Activated B cell treated with CpG ODN at 0.5 μM for 24 hours (primary cell): Measurements from ENCODE around the gene KIF7. TPM values are rescaled to one million over a fixed set of nuclear protein-coding genes. Genes with fewer than 3 reads are reported as not detected.

ENCODE experiments used
- ATAC-seq: fragments of 200-7000 bp; cut with Tn5 transposase; one replicate; pipeline ENCODE4 v1.10.0; 2021; ENCODE audit warnings: low read depth, mild to moderate bottlenecking, moderate library complexity
- CTCF ChIA-PET: fragments of 350-600 bp; sonication (Branson Sonifier 250); formaldehyde crosslinking; loops from one replicate; lab custom pipeline; 2021; ENCODE audit warnings: antibody characterized with exemption; lab: Charles Lee
- POLR2A ChIA-PET: fragments of 350-600 bp; sonication (Branson Sonifier 250); formaldehyde crosslinking; loops from one replicate; lab custom pipeline; 2021; ENCODE audit warnings: antibody characterized with exemption; lab: Charles Lee
- DNase-seq: peaks from one replicate; pipeline ENCODE4 v3.0.0; 2022
- H3K27ac Mint-ChIP-seq: one replicate; pipeline ENCODE4 v1.8.0; 2020; ENCODE audit warnings: mixed read lengths
- H3K27me3 Mint-ChIP-seq: one replicate; pipeline ENCODE4 v1.8.0; 2021; ENCODE audit warnings: mixed read lengths
- H3K36me3 Mint-ChIP-seq: one replicate; pipeline ENCODE4 v1.8.0; 2021; ENCODE audit warnings: low read depth, mixed read lengths
- H3K4me1 Mint-ChIP-seq: one replicate; pipeline ENCODE4 v1.8.0; 2021; ENCODE audit warnings: mixed read lengths
- H3K4me3 Mint-ChIP-seq: one replicate; pipeline ENCODE4 v1.8.0; 2020; ENCODE audit warnings: mild to moderate bottlenecking, mixed read lengths
- H3K9me3 Mint-ChIP-seq: one replicate; pipeline ENCODE4 v1.8.0; 2020; ENCODE audit warnings: mixed read lengths
- intact Hi-C: fragments of 100-400 bp; cut with micrococcal nuclease; formaldehyde crosslinking; loops from one replicate; pipeline ENCODE4 v1.15.1; 2024
- total RNA-seq: library from RNA; stranded (reverse); gene quantifications from 2 replicates; pipeline ENCODE4 v1.2.3, GENCODE V29; 2022
- TF ChIP-seq, protein P1 (sequence below): fragments of 200-600 bp; IDR thresholded peaks from one replicate; pipeline ENCODE4 v1.8.0; 2022; ENCODE audit warnings: antibody characterized with exemption, mild to moderate bottlenecking

The KIF7 gene
- total RNA-seq, 1 donor from 2014 or later, result 0.44 TPM

DNA sequence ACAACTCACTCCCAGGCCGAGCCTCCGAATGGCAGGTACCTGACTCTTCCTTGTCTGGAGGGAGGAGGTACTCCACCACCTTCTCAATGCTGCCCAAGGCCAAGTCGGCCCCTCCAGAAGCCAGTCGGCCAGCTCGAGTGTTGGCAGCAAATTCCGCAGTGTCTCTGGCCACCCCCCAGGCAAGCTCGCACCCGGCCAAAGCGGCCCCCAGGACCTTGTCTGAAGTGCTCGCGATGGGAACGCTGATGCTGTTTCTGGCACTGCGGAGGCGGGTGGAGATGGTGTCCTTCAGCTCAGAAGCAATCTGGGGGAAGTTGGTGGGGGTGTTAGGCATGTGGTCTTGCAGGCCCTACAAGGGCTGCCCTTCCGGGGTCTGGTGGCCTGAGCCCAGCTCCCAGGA, 14.7 kb upstream of the KIF7 start:
- no peaks in the 10 kb centered on the region for H3K9me3 Mint-ChIP-seq
- no peak overlapping the region for H3K4me3 Mint-ChIP-seq
- no peaks in the 10 kb centered on the region for H3K36me3 Mint-ChIP-seq
- no peak overlapping the region for H3K27ac Mint-ChIP-seq
- H3K27me3 Mint-ChIP-seq, result peaks cover 13% of the 10 kb centered on the region
- ChIA-PET CTCF (no interaction called here), POLR2A (no interaction called here)
- TF ChIP-seq, protein P1, sequence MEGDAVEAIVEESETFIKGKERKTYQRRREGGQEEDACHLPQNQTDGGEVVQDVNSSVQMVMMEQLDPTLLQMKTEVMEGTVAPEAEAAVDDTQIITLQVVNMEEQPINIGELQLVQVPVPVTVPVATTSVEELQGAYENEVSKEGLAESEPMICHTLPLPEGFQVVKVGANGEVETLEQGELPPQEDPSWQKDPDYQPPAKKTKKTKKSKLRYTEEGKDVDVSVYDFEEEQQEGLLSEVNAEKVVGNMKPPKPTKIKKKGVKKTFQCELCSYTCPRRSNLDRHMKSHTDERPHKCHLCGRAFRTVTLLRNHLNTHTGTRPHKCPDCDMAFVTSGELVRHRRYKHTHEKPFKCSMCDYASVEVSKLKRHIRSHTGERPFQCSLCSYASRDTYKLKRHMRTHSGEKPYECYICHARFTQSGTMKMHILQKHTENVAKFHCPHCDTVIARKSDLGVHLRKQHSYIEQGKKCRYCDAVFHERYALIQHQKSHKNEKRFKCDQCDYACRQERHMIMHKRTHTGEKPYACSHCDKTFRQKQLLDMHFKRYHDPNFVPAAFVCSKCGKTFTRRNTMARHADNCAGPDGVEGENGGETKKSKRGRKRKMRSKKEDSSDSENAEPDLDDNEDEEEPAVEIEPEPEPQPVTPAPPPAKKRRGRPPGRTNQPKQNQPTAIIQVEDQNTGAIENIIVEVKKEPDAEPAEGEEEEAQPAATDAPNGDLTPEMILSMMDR, result no peak
- H3K4me1 Mint-ChIP-seq, result no peaks in the 10 kb centered on the region
- ATAC-seq, result no peak
- intact Hi-C loops, result no loop called here
- DNase-seq, result no peak

DNA sequence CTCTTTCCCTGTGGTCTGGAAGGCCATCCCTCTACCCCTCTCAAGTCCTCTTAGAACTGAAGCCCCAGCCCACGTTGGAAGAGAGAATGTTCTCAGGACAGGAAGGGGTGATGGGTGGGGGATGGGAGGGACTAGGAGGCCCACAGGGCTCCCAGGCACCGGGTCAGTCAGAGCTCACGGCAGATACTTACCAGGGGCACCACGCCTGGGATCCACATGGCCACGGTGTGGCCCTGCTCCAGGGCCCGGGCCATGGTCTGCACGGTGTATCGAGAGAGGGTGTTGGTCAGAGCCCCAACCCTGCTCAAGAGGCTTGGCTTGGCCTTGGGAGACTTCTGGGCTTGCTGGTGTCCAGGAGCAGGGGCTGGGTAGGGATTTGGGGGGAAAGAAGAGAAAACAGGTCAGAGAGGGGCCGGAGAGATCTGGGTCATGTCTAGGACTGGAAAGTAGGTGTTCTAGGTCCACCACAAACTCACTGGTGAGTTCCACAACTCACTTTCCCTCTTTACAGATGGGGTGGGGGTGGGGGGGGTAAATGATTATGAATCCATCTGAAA, 14.1 kb upstream of the KIF7 start:
- intact Hi-C loops, result no loop called here
- TF ChIP-seq, protein P1, result no peak
- H3K4me1 Mint-ChIP-seq, result no peaks in the 10 kb centered on the region
- CTCF ChIA-PET, result no interaction called here
- ATAC-seq (no peak), DNase-seq (no peak)
- no peaks in the 10 kb centered on the region for H3K36me3 Mint-ChIP-seq
- no peak overlapping the region for H3K27ac Mint-ChIP-seq
- H3K27me3 Mint-ChIP-seq, result peaks cover 19% of the 10 kb centered on the region
- no peaks in the 10 kb centered on the region for H3K9me3 Mint-ChIP-seq
- H3K4me3 Mint-ChIP-seq, result no peak overlapping the region
- POLR2A ChIA-PET, result no interaction called here

DNA sequence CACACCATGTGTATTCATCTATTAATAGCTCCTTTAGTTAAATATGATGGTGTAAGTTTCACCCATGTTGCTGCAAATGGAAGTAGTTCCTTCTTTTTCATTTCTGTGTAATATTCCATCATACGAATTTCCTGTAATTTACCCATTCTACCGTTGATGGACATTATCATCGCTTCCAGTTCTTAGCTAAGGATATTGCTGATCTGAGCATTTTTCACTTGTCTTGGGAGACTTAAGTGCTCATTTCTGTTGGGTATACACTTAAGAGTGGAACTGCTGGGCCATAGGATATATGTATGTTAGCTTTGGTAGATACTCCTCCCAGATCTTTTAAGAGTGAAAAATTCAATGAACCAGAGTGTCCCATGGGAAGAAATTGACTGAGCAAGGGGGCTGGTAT, 12.9 kb upstream of the KIF7 start:
- H3K9me3 Mint-ChIP-seq, result no peaks in the 10 kb centered on the region
- POLR2A ChIA-PET, result no interaction called here
- no peaks in the 10 kb centered on the region for H3K36me3 Mint-ChIP-seq
- ATAC-seq (no peak), DNase-seq (no peak)
- CTCF ChIA-PET, result no interaction called here
- no peak overlapping the region for H3K27ac Mint-ChIP-seq
- TF ChIP-seq, protein P1, result no peak
- no peaks in the 10 kb centered on the region for H3K4me1 Mint-ChIP-seq
- intact Hi-C loops, result no loop called here
- H3K4me3 Mint-ChIP-seq, result no peak overlapping the region
- H3K27me3 Mint-ChIP-seq, result peaks cover 24% of the 10 kb centered on the region

DNA sequence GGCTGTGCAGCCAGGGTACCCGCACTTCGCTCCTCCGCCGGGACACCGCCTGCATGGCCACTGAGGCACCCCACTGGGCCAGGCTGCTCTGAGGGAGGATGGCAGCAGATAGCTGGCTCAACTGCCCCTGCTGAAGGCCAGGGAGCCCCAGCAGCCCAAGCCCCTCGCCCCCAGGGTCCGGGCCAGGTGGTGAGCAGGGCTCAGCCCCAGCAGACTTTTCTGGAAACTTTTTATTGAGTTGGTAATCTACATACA, 12.4 kb upstream of the KIF7 start:
- H3K36me3 Mint-ChIP-seq, result no peaks in the 10 kb centered on the region
- ATAC-seq, result no peak
- no peak overlapping the region for H3K27ac Mint-ChIP-seq
- H3K4me1 Mint-ChIP-seq, result no peaks in the 10 kb centered on the region
- TF ChIP-seq, protein P1, result no peak
- ChIA-PET POLR2A (no interaction called here), CTCF (no interaction called here)
- no peak overlapping the region for H3K4me3 Mint-ChIP-seq
- intact Hi-C loops, result no loop called here
- H3K27me3 Mint-ChIP-seq, result peaks cover 27% of the 10 kb centered on the region
- H3K9me3 Mint-ChIP-seq, result no peaks in the 10 kb centered on the region
- DNase-seq, result no peak

DNA sequence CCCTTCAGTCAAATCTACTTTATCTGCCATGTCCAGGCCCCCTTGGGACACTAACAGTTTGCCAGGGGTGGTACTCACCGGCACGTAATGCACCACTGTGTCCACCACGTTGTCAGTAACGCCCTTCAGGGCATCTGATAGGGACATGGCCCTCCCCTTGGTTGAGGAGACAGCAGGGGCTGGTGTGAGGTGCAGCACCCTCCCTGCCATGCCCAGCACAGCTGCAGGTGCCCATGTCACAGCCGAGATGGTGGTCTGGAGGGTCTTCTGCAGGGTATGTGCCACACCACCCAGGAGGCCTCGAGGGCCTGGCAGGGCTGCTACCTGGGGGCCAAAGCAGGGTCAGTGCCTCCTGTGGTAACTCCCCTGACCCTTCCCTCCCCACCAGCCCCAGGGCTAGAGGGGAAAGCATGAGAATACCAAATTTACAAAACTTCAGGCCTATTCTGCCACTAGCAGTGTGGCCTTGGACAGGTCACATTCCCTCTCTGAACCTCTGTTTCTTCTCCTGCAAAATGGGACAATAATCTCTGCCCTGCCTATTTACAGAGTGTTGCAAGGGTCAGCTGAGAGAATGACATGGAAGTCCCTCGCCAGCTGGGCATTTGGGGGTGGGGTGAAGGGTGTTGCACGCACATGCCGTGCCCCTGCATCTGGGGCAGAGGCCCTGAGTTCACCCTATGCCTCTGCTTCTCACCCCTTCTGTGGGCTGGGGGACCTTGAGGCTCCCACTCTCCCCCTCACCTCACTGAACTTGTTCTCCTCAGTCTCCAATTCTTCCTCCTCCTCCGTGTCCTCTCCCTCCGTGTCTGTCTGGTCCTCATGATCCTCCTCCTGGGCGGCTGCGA, 11.8 kb upstream of the KIF7 start:
- no peak overlapping the region for H3K27ac Mint-ChIP-seq
- ChIA-PET CTCF (no interaction called here), POLR2A (no interaction called here)
- H3K4me3 Mint-ChIP-seq, result no peak overlapping the region
- no peak for DNase-seq
- H3K27me3 Mint-ChIP-seq, result peaks cover 32% of the 10 kb centered on the region
- intact Hi-C loops, result no loop called here
- TF ChIP-seq, protein P1, result no peak
- no peaks in the 10 kb centered on the region for H3K36me3 Mint-ChIP-seq
- H3K4me1 Mint-ChIP-seq, result no peaks in the 10 kb centered on the region
- no peaks in the 10 kb centered on the region for H3K9me3 Mint-ChIP-seq
- ATAC-seq, result no peak
